Liver (tissue), 2 donors: Measurements from ENCODE around the gene LAMTOR5.

ENCODE experiments used
- MAX ChIP-seq: IDR thresholded peaks from 2 replicates; pipeline ENCODE4 v1.6.1; 2016; ENCODE audit warnings: antibody characterized with exemption
- TAF1 ChIP-seq: conservative IDR thresholded peaks from 2 replicates; pipeline ENCODE4 v1.6.1; 2016; ENCODE audit warnings: antibody characterized with exemption, mild to moderate bottlenecking
- donor health status: healthy.

GRCh38 chr1:110455151-110455550, 47.7 kb upstream of the LAMTOR5 start:
- no peak for TF ChIP-seq MAX
- no peak for TF ChIP-seq TAF1
